Measurements from ENCODE around the gene WFS1.

DNA sequence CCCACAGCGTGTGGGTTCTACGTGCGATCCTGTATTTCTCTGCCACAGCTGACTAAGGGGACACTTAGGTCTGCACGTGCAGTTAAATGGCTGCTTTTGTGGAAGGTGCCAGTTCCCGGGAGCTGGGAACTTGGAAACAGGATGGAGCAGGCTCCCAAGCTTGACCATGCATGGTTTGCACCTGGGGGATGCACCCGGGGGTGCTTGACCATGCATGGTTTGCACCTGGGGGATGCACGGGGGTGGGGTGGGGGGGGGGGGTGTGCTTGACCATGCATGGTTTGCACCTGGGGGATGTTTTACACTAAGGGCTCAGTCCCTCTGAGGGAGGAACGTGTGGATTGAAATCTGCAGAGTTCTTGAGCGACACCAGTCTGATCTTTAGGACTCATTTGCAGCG is 5.7 kb downstream of the WFS1 start:
- TF ChIP-seq, protein P1, sequence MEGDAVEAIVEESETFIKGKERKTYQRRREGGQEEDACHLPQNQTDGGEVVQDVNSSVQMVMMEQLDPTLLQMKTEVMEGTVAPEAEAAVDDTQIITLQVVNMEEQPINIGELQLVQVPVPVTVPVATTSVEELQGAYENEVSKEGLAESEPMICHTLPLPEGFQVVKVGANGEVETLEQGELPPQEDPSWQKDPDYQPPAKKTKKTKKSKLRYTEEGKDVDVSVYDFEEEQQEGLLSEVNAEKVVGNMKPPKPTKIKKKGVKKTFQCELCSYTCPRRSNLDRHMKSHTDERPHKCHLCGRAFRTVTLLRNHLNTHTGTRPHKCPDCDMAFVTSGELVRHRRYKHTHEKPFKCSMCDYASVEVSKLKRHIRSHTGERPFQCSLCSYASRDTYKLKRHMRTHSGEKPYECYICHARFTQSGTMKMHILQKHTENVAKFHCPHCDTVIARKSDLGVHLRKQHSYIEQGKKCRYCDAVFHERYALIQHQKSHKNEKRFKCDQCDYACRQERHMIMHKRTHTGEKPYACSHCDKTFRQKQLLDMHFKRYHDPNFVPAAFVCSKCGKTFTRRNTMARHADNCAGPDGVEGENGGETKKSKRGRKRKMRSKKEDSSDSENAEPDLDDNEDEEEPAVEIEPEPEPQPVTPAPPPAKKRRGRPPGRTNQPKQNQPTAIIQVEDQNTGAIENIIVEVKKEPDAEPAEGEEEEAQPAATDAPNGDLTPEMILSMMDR (IDR thresholded peaks at IDR 0.05): no peak
- TF ChIP-seq POLR2A (IDR thresholded peaks at IDR 0.05): no peak
- no peak for TF ChIP-seq POLR2AphosphoS5 (IDR thresholded peaks at IDR 0.05)
- TF ChIP-seq EP300 (IDR thresholded peaks at IDR 0.05): no peak

Measured in suprapubic skin (tissue), 4 donors.